HG03060 (cell line): ENCODE measurements around the gene ACTL6B.

Experiments
- ATAC-seq: cut with Tn5 transposase; IDR thresholded peaks from one replicate; pipeline ENCODE4 v1.9.1; 2021; ENCODE audit warnings: low read depth, moderate number of reproducible peaks; ENCODE audit not compliant: unreplicated experiment

The ACTL6B gene

DNA sequence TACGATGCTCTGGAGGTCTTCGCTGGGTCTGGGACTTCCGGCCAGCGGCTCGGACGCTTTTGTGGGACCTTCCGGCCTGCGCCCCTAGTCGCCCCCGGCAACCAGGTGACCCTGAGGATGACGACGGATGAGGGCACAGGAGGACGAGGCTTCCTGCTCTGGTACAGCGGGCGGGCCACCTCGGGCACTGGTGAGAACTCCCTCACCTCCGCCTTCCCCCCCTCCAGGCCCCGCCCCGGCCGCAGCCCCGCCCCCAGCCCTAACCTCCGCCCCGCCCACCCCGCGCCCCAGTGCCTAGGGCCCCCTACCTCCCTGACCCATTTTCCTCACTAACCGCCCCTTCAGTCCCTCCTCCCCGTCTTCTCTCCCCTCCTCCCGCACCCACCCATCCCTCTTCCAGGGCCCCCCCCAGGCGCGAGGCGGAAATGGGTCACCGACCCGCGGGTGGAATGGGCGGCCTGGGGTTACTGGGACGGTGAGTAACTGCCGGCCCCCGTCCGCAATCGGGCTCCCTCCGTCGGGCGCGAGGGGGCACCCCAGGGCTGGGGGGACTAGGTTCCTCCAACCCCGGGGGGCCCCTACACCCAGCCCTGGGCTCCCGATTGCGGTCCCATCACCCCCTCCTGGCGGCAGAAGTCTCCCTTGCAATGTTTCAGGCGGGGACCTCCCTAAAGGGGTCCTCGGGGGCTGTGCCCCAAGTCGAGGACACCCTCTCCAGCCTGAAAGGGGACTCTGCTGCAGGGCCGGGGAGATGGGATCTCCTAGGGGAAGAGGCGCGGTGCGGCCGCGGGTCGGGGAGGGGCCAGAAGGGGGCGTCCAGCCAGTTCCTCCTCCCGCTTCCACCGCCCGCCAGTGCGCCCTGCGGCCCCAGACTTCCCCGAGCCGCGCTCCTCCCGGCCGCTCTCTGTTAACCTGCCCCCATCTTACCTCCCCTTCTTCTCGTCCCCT, 51.9 kb downstream of the ACTL6B start:
- no peak for ATAC-seq

- no peak for ATAC-seq
These were observed 52.6 kb downstream of the ACTL6B start for GRCh38 chr7:100603726-100604027.

GRCh38 chr7:100602889-100603725, 53.1 kb downstream of the ACTL6B start:
- ATAC-seq, result no peak

DNA sequence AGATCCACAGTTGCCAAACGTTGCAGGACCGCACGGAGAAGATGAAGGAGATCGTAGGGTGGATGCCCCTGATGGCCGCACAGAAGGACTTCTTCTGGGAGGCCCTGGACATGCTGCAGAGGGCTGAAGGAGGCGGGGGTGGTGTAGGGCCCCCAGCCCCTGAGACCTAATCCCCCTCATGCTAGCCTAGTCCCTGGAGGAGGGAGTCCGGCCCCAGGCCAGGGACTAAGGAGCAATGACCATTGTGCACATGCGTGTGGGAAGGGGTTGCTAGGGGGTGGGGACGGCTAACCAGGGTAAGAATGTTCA, 55.6 kb downstream of the ACTL6B start:
- ATAC-seq, result no peak

GRCh38 chr7:100599911-100600729, 56.1 kb downstream of the ACTL6B start:
- no peak for ATAC-seq

- no peak for ATAC-seq
These were observed 57.8 kb downstream of the ACTL6B start for GRCh38 chr7:100598425-100598824.

- no peak for ATAC-seq
These were observed 61.1 kb downstream of the ACTL6B start for GRCh38 chr7:100595188-100595587.
